Activated naive CD8-positive, alpha-beta T cell treated with anti-CD3 and anti-CD28 coated beads for 36 hours (primary cell): Measurements from ENCODE around the gene CELF2. TPM values are rescaled to one million over a fixed set of nuclear protein-coding genes. Genes with fewer than 3 reads are reported as not detected.

Experiments
- DNase-seq: peaks from one replicate; pipeline ENCODE4 v3.0.0; 2021
- H3K27ac Mint-ChIP-seq: one replicate; pipeline ENCODE4 v1.8.0; 2022; ENCODE audit warnings: mild to moderate bottlenecking, moderate library complexity, mixed read lengths
- H3K27me3 Mint-ChIP-seq: one replicate; pipeline ENCODE4 v1.8.0; 2022; ENCODE audit warnings: mild to moderate bottlenecking, mixed read lengths
- H3K36me3 Mint-ChIP-seq: one replicate; pipeline ENCODE4 v1.8.0; 2021; ENCODE audit warnings: mild to moderate bottlenecking, mixed read lengths
- H3K4me1 Mint-ChIP-seq: one replicate; pipeline ENCODE4 v1.8.0; 2021; ENCODE audit warnings: mixed read lengths
- H3K4me3 Mint-ChIP-seq: one replicate; pipeline ENCODE4 v1.8.0; 2022; ENCODE audit warnings: mild to moderate bottlenecking, moderate library complexity, mixed read lengths
- H3K9me3 Mint-ChIP-seq: one replicate; pipeline ENCODE4 v1.8.0; 2022; ENCODE audit warnings: mixed read lengths
- total RNA-seq, 2 experiments: library from RNA; stranded (reverse); gene quantifications; one replicate each; pipeline ENCODE4 v1.2.3, GENCODE V29; 2021

The CELF2 gene
- total RNA-seq, 2 experiments from 2014 or later = 137 to 139 TPM

DNA sequence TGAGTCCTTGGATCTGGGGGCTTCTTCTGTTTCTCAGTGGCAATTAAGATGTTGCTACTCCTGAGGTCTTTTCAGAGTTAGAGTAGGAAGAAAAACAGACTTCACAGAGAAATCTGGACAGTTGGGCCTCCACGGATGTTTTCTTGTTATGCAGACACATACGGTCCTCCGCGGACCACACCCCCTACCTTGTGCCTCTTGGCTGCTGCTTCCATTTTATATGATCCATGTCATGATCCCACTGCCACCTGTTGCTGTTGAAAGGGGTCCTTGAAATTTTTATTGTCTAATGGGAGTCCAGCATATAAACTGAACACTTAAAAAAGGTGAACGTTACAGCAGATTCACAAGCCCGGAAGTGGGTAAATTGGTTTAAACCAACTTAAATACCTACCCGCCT lies 8.3 kb downstream of the CELF2 start:
- H3K27me3 Mint-ChIP-seq = peaks cover 22% of the 10 kb centered on the region
- DNase-seq = no peak
- H3K27ac Mint-ChIP-seq = no peak overlapping the region
- H3K4me1 Mint-ChIP-seq = peaks cover 2% of the 10 kb centered on the region
- H3K9me3 Mint-ChIP-seq = no peaks in the 10 kb centered on the region
- H3K36me3 Mint-ChIP-seq = no peaks in the 10 kb centered on the region
- no peak overlapping the region for H3K4me3 Mint-ChIP-seq

DNA sequence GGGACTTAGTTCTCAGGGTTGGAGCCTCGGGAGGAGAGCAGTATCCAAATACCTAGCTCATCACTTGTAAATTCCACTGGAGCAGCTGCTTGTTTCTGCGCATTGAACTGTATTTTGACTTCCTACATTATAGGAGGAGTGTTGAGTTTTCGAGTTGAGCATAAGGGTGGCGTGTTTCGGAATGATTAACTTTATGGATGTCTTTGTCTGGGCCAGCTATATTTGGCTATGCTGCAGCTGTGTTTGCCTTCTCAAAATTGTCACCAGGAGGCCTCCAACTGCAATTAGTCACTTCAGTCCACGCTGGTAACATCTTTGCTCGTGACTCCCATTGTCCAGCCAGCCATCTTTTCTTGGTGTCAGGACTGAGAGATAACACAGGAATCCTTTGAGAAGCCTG lies 9.1 kb downstream of the CELF2 start:
- no peak for DNase-seq
- Mint-ChIP-seq H3K4me1 (peaks cover 2% of the 10 kb centered on the region), H3K27me3 (peaks cover 17% of the 10 kb centered on the region), H3K9me3 (no peaks in the 10 kb centered on the region), H3K36me3 (no peaks in the 10 kb centered on the region), H3K27ac (no peak overlapping the region), H3K4me3 (no peak overlapping the region)

DNA sequence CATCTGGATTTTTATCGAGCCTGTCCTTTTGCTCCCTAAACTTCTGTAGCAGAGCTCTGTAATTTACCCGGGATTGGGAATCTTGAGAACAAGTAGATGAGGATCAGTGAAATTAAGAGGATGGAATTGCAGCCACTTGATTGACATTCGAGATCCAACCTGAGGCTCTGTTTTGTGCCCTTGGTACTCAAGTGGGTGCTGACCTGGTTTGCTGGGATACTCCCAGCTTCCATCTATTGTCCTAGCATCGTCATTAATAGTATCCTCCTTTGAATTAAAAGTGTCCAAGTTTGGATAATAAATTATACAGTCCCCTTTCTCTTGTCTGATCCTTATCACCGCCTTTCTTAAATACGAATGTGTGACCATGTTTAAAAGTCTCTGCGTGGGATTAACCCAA lies 17.1 kb downstream of the CELF2 start:
- H3K27me3 Mint-ChIP-seq = peaks cover 12% of the 10 kb centered on the region
- H3K9me3 Mint-ChIP-seq = no peaks in the 10 kb centered on the region
- no peak overlapping the region for H3K4me3 Mint-ChIP-seq

DNA sequence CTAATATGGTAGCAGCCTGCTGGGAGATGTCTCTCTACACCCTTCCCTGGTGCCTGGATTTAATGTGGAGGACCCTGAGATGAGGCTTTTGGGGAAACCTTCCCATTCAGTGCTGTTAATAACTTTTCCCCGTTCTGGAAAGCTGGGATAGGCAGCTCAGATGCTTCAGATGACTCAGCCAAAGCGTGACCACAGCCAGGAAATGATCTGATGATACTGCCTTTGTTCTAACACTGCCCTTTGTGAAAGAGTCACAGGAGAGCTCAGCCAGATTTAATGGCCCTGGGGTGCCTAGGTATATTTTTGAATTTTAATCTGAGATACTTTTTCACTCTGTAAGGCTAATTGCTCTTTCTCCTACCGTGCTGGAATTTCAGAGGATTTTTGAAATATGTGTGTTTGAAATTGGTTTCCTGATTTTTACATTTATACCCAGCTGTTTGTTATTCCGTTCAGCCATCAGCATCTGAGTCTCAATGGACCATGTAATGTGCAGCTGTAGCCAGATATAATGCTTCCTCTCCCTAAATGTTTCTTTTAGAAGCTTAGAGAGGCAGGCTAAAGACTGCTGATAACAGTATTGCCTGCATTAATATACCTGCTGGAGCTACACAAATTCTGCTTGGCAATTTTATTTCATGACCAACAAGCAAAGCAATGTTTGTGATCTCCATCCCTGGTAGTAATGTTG lies 17.8 kb downstream of the CELF2 start:
- Mint-ChIP-seq H3K36me3 (no peaks in the 10 kb centered on the region), H3K4me1 (peaks cover 4% of the 10 kb centered on the region), H3K27me3 (peaks cover 12% of the 10 kb centered on the region), H3K27ac (no peak overlapping the region), H3K4me3 (no peak overlapping the region), H3K9me3 (no peaks in the 10 kb centered on the region)
- no peak for DNase-seq

More for the DNA sequence above, 17.1 kb downstream of the CELF2 start:
- Mint-ChIP-seq H3K36me3 (no peaks in the 10 kb centered on the region), H3K27ac (no peak overlapping the region), H3K4me1 (peaks cover 4% of the 10 kb centered on the region)
- no peak for DNase-seq

DNA sequence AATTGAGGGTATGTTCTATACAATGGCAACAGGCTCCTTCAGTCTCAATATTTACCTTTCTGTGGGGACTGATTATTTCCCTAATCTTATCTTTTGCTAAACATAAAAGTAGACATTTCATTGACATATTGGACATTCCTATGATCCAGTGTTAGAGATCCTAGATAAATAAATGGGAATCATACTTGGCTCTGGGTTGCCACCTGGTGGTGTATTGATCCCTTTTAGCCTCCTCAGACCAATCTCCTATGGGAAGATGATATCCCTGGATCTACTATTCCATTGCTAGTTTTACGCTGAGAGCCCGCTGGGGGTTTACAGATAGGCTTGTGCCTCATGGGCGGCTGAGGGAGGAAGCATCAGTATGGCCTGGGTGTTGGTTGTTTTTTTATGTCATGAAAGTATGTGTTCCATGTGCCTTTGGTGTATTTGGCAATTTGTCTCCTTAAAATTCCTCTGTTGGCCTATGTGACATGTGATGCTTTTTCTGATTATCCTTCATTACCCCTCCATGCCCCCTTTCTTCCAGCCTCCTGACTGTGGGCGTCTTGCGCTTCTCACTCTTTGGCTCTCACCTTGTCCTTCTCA lies 18.8 kb downstream of the CELF2 start:
- no peak for DNase-seq
- peaks cover 12% of the 10 kb centered on the region for H3K27me3 Mint-ChIP-seq
- no peaks in the 10 kb centered on the region for H3K9me3 Mint-ChIP-seq
- H3K36me3 Mint-ChIP-seq = no peaks in the 10 kb centered on the region
- peaks cover 4% of the 10 kb centered on the region for H3K4me1 Mint-ChIP-seq
- no peak overlapping the region for H3K4me3 Mint-ChIP-seq
- no peak overlapping the region for H3K27ac Mint-ChIP-seq

DNA sequence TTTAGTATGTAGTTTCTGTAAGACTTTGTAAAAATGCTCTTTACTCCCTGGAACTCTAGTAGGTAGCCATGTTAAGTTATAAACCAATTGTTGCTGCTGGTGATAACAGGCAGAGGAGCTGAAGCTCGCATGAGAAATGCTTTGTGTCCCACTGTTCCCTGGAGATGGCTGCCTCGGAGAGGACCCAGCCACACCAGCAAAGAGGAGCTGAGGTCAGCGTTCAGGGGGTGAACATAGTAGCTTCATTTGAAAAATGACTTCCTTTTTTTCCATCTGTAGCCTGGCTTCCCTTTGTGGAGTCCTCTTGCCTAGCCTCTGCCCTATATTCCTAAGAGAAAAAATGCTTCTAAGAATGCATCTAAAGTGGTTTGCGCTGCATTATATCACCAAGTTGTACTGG lies 20.3 kb downstream of the CELF2 start:
- Mint-ChIP-seq H3K36me3 (no peaks in the 10 kb centered on the region), H3K4me1 (peaks cover 4% of the 10 kb centered on the region), H3K27ac (no peak overlapping the region), H3K27me3 (peaks cover 18% of the 10 kb centered on the region), H3K9me3 (no peaks in the 10 kb centered on the region), H3K4me3 (no peak overlapping the region)
- DNase-seq = no peak

DNA sequence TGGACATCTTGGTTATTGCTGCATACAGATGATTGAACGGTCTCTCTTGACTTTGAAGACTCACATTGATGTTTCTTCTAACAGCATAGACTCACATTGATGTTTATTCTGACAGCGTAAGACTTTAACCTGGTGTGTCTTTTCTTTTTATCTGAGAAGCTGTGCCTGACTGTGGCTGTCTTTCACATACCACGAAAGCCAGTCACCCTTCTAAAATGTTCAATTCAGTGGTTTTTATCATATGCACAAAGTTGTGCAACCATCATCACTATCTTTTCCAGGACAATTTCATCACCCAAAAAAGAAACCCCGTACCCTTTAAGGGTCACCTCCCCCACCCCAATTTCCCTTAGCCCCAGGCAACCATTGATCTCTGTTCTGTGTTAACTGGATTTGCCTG lies 24.7 kb downstream of the CELF2 start:
- Mint-ChIP-seq H3K27me3 (peaks cover 13% of the 10 kb centered on the region), H3K4me1 (no peaks in the 10 kb centered on the region), H3K4me3 (no peak overlapping the region), H3K9me3 (no peaks in the 10 kb centered on the region), H3K27ac (no peak overlapping the region), H3K36me3 (peaks cover 2% of the 10 kb centered on the region)
- no peak for DNase-seq

DNA sequence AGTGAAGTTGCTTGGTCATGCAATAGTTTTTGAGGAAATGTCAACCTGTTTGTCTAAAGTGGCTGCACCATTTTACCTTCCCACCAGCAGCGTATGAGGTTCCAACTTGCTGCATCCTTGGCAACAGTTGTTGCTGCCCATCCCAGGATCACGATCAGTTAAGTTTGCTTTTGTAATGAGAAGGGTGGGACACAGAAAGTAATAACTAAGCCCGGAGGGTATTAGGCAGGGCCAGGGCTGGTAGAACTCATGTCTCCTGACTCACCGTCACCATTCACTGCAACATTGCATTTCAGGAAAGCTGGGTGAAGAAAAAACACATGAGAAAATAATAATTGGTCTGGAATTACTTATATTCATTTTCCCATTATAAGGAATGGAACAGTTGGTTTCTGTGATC lies 25.4 kb downstream of the CELF2 start:
- Mint-ChIP-seq H3K27ac (no peak overlapping the region), H3K4me1 (no peaks in the 10 kb centered on the region), H3K9me3 (no peaks in the 10 kb centered on the region), H3K4me3 (no peak overlapping the region), H3K27me3 (peaks cover 13% of the 10 kb centered on the region), H3K36me3 (peaks cover 2% of the 10 kb centered on the region)
- DNase-seq = no peak

DNA sequence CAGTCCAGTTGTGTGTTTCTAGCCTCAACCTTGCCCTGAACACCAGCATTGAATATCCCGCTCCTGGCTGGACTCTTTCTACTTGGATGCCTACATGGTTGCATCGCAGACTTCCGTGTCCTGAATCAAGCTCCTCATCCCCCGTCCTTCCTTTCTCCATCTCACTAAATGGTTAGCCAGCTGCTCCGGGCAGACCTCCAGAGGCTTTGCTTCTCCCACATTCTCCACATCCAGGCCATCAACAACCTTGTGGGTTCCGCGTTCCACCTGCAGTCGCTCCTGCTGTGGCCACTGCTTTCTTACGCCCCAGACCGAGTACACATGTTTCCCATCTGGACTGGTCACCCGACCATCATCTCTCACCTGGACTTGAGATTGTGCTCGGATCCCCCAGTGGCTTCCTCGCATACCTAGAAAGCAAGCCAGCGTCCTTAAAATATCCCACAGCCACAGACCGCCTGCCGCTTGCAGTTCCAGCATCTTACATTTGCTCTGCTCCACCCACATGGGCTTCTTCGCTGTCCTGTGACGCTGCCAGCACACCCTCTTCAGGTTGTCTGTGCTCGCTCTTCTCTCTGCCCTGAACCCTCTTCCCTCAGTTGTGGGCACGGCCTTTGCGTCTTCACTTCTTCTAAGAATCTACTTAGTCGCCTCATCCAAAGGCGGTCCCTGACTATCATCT lies 25.9 kb downstream of the CELF2 start:
- Mint-ChIP-seq H3K27ac (no peak overlapping the region), H3K9me3 (no peaks in the 10 kb centered on the region), H3K4me3 (no peak overlapping the region), H3K27me3 (peaks cover 13% of the 10 kb centered on the region), H3K4me1 (no peaks in the 10 kb centered on the region), H3K36me3 (peaks cover 2% of the 10 kb centered on the region)
- DNase-seq = no peak

DNA sequence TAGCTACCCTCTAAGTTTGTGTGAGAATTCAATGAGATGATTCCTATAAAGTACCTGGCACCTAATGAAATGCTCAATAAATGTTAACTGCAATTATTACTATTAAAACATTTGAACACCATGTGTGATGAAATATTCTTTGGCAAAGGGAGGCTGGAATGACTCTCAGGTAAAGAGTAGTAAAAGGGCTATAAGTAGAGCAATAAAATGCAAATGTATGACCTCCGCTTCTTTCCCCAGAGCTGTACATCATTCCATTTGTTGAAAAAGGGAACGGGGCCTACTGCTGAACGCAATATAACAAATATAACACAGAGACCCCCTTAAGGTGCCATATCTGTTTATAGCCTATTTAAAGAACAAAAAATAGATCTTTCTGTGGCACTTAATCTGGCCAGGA lies 27.8 kb downstream of the CELF2 start:
- Mint-ChIP-seq H3K4me1 (no peaks in the 10 kb centered on the region), H3K9me3 (no peaks in the 10 kb centered on the region), H3K4me3 (no peak overlapping the region), H3K36me3 (peaks cover 2% of the 10 kb centered on the region), H3K27me3 (peaks cover 13% of the 10 kb centered on the region), H3K27ac (no peak overlapping the region)
- DNase-seq = no peak

DNA sequence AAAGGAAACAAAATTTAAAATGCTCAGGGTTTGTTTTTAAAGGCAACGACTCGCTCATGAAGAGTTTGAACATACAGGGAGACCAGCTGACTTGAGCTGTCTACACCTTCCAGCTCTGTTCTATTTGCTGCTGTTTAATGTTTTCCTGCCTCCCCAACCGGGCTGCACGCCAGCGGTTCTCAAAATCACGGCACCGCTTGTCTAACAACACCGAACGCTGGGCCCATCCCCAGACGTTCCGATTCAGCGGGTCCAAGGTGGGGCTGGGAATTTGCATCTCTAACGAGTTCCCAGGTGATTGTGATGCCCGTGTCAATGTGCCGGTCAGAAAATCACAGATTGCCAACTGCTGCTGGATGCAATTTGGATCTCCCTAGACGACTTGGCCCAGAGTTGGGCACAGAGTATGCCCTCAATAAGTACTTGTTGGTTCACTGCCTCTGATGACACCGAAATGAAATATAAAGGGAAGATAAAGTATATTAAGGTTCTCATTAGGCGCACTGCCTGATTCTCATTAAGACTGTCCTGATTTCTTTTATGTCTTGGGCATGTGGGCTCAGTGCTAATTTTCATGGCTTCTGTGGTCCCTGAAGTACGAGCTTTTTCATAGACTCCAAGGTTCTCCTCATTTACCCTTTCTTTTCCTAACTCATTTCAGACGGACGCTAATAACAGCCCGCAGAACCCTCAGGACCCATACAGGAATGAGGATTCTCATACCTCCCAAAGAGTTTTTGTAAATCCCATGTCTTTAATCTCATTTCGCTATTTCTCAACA lies 28.5 kb downstream of the CELF2 start:
- Mint-ChIP-seq H3K27ac (no peak overlapping the region), H3K36me3 (peaks cover 2% of the 10 kb centered on the region), H3K4me3 (no peak overlapping the region), H3K4me1 (no peaks in the 10 kb centered on the region), H3K27me3 (peaks cover 13% of the 10 kb centered on the region), H3K9me3 (no peaks in the 10 kb centered on the region)
- DNase-seq = no peak

DNA sequence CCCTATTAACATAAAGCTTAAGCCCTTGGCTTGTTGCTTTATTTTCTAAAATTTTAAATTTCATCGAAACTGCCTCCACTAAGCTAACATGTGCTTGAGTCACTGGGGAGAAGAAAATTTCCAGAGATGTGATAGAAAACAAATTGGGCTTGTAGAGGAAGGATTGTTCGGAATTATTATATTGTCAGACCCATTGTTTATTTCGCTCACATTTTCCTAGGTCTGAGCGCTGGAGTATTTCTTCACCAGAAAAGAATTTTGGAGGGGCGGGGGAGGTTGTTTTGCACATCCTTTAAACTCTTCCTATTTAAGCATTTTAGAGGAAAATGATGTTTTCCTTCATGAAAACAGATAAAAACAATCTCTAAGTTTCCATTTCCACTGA lies 29.1 kb downstream of the CELF2 start:
- Mint-ChIP-seq H3K4me1 (no peaks in the 10 kb centered on the region), H3K4me3 (no peak overlapping the region), H3K9me3 (no peaks in the 10 kb centered on the region), H3K36me3 (peaks cover 2% of the 10 kb centered on the region), H3K27me3 (peaks cover 13% of the 10 kb centered on the region), H3K27ac (no peak overlapping the region)
- DNase-seq = no peak

DNA sequence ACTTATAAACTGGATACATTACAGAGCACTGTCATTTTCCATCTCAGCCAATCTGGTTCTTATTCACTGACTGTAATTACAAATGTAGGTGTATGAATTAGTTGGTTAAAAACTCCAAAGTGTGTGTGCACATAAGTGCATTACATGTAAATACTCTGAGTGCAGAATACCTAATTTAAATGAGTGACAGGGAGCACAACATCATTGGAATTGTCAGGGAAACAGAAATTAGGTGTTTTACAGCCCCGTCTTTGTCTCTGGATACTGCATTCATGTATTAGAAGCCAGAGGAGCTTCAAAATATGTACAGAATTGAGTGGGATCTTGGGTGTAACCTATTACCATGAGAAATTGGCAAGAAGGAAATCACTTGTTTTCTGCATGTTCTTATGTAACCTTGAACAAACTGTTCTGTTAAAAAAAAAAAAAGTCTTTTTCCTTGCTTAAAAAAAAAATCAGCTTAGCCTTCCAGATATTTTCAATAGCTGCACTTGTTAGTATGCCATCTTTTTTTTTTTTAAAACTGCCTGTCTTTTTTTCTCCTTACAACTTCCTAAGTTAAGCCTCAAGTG lies 31.1 kb downstream of the CELF2 start:
- Mint-ChIP-seq H3K4me1 (no peaks in the 10 kb centered on the region), H3K4me3 (no peak overlapping the region), H3K27ac (no peak overlapping the region), H3K9me3 (no peaks in the 10 kb centered on the region), H3K36me3 (peaks cover under 1% of the 10 kb centered on the region), H3K27me3 (peaks cover 5% of the 10 kb centered on the region)
- DNase-seq = no peak

DNA sequence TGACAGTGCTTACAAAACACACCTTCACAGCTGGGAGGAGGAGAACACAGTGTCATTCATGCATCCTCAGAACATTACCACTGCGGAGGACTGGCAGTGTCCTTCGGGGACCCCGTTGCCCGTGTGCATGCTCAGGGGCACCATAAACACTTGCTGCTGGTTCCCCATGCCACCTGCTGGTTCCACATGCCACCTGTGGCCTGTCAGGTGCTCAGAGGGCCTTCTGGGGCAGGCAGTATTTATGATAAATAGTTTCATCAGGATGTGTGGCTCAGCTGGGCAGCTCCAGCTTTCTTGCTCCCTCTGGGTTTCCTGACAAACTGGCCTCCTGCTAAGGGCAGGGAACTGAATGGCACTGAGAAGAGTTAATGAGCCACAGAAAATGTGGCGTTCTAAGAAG lies 32.1 kb downstream of the CELF2 start:
- no peak for DNase-seq
- Mint-ChIP-seq H3K27me3 (no peaks in the 10 kb centered on the region), H3K9me3 (no peaks in the 10 kb centered on the region), H3K27ac (no peak overlapping the region), H3K4me1 (no peaks in the 10 kb centered on the region), H3K4me3 (no peak overlapping the region), H3K36me3 (no peaks in the 10 kb centered on the region)
